ENCODE measurements around the gene OR1F1.
"Not testable (repeated sequence)": the region's sequence is repeated elsewhere in the genome, so short reads cannot be mapped to it uniquely, and the experiment has no call there.

OR1F1 gene

DNA sequence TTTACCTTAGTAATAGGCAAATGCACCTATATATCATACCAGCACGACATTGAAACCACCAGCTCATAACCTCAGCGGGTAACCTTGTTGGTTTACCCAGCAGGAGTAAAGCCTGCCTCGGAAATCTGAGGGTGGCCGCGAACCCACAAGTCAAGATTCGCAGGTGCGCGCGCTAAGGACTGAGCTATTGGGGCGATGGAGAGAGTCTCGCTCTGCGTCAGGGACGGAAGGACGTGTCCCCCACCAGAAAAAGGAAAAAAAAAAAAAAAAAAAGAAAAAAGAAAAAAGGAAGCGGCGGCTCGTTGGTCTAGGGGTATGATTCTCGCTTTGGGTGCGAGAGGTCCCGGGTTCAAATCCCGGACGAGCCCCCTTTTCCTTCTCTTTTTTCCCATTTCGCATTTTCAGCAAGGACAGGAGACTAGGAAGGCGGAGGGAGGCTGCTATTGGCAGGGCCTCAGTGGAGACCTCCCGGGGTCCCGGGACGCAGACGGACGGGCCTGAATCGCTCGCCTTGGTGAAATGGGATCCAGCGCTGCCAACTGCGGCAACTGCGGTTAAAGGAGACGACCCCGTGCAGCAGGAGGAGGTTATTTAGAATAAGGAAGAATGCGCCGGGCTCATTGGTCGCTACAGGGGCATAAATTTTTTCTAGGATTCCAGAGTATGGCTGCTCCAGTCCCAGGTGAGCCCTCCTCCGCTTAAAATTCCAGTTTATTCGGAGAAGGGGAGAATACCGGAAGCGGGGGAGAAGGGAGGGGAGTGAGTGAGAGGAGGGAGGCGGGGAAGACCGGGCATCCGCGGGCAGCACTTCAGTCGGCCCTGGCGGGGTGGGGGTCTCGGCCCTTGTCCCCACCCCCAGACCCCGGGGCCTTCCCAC is at the start of gene OR1F1:
TSS of gene OR1F1 (plus strand) at position 407 of the 877 bp plus-strand sequence.
- no peak for DNase-seq (ENCODE audit: low read depth)

DNA sequence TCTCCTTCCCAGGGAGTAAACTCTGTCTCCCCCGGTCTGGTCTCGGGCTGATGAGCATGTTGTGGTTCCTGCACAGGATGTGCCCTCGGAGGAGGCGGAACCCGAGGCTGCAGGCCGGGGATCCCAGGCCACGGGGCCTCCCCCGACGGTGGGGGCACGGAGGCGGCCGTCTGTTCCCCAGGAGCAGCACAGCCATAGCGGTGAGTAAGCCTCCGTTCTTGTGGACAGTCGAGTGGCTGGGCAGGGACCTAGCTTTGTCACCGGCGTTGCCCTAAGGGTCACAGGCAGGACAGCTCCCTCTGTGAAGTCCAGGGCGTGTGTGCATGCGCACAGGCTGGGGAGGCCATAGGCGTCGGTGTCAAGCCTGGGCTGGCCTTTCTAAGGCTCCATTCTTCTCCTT is 49.7 kb upstream of the OR1F1 start:
- DNase-seq (ENCODE audit: low read depth): no peak

DNA sequence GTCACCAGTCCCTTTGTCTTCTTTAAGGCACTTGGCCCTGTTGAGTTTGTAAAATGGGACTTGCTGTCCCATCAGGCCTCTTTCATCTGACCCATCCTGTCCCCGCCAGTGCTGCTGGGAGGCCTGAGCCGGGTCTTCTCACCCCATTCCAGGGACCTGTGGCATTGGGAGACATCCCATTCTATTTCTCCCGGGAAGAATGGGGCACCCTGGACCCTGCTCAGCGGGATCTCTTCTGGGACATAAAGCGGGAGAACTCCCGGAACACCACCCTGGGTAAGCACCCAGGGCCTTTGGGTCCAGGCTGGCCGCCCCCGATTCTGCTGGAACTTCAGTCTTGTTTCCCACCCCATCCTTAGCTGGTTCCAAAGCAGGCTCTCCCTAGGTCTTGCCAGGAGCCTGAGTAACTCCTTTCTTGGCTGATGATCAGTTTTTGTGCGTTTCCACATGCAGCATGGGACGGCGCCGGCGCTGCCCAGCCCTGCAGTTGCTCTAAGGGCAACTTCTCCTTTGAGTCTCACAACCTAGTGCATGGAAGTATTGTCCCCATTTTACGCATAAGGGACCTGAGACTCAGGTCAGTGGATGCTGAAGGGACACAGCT is 49.1 kb upstream of the OR1F1 start:
- DNase-seq (ENCODE audit: low read depth): no peak

DNA sequence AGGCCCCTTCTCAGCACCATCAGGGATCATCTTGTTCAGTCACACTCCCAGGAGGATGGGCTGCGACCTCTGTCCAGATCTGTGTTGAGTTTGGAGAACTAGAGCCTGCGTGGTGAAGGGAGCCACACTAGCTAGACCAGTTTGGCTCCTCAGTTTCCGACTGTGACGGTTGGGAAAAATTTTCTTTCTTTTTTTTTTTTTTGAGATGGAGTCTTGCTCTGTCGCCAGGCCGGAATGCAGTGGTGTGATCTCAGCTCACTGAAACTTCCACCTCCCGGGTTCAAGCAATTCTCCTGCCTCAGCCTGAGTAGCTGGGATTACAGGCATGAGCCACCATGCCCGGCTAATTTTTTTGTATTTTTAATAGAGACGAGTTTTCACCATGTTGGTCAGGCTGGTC is 48.4 kb upstream of the OR1F1 start:
- not testable (repeated sequence) for DNase-seq (ENCODE audit: low read depth)

DNA sequence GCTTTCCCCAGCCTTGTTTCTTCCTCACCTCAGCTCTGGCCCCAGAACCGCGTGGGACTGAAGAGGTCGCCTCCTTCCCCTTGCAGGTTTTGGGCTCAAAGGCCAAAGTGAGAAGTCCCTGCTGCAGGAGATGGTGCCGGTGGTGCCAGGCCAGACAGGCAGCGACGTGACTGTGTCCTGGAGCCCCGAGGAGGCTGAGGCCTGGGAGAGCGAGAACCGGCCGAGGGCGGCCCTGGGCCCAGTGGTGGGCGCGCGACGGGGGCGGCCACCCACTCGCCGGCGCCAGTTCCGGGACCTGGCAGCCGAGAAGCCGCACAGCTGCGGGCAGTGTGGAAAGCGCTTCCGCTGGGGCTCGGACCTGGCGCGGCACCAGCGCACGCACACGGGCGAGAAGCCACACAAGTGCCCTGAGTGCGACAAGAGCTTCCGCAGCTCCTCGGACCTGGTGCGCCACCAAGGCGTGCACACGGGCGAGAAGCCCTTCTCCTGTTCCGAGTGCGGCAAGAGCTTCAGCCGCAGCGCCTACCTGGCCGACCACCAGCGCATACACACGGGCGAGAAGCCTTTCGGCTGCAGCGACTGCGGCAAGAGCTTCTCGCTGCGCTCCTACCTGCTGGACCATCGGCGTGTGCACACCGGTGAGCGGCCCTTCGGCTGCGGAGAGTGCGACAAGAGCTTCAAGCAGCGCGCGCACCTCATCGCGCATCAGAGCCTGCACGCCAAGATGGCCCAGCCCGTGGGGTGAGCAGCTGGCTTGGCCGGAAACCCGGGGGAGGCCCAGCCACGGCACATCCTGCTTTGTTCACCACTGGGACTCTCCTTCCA is 47.2 kb upstream of the OR1F1 start:
- DNase-seq (ENCODE audit: low read depth): no peak

DNA sequence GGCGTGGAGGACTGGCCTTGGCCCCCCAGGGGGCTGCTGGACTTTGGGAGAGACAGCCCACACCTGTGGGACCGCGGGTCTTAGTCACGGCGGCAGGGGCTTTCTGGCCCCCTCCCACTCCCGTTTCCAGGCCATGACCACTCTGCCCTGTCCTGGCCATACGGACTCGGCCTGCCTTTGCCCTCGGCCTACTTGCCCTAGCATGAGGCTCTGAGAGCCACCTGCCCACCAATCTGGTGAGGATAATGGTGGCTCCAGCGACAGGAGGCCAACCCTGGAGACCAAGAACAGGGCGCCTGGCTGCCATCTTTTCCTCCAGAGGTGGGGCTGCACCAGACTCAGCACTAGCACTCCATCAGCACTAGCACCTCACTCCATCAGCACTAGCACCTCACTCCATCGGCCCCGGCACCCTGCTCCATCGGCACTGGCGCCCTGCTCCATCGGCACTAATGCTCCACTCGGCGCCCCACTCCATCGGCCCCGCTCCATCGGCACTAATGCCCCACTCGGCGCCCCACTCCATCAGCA is 46.2 kb upstream of the OR1F1 start:
- DNase-seq (ENCODE audit: low read depth): no peak

DNA sequence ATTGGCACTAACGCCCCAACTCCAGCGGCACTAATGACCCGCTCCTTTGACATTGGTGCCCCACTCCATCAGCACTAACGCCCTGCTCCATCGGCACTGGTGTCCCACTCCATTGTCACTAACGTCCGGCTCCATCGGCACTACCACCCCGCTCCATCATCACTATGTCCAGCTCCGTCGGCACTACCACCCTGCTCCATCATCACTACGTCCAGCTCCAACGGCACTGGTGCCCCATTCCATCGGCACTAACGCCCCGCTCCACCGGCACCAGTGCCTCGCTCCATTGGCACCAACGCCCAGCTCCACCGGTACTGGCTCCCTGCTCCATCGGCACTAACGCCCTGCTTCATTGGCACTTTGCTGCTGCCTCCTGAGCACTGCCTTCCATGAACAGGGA is 45.7 kb upstream of the OR1F1 start:
- no peak for DNase-seq (ENCODE audit: low read depth)

DNA sequence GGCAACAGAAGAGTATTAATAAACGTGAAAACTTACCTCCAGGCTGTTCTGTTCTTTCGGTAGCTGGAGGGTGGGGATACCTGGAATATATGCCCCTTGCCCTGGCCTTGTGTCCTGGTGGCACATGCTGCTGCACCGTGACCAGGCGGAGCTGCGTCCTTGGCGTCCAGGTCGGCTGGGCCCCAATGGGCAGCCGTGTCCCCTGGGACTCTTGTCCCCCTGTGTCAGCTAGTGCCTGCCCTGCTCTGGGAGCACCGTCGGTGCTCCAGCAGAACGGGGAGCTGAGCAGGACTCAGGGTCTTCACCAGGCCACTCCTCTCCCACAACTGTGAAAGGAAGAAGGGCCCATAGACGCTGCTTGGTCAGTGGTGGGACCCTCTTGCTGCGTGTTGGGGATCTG is 45.2 kb upstream of the OR1F1 start:
- DNase-seq (ENCODE audit: low read depth): no peak

DNA sequence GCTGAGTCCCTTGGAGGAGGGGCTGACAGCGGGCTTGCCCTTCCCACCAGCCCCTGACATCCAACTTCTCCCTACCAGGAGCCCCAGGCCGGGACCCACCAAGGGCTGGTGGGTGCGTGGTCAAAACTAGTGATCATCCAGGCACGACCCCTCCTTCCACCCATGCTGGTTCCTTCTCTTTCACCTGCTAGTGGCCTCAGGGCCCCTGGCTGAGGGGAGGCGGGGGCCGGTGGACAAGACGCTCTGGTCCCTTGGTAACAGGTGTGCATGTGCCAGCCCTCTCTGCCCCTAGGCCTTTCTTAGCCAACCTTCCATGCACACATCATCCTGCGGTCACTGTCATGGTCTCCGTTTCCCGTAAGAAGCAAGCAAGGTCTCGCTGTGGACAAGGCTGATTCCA is 44.8 kb upstream of the OR1F1 start:
- no peak for DNase-seq (ENCODE audit: low read depth)

DNA sequence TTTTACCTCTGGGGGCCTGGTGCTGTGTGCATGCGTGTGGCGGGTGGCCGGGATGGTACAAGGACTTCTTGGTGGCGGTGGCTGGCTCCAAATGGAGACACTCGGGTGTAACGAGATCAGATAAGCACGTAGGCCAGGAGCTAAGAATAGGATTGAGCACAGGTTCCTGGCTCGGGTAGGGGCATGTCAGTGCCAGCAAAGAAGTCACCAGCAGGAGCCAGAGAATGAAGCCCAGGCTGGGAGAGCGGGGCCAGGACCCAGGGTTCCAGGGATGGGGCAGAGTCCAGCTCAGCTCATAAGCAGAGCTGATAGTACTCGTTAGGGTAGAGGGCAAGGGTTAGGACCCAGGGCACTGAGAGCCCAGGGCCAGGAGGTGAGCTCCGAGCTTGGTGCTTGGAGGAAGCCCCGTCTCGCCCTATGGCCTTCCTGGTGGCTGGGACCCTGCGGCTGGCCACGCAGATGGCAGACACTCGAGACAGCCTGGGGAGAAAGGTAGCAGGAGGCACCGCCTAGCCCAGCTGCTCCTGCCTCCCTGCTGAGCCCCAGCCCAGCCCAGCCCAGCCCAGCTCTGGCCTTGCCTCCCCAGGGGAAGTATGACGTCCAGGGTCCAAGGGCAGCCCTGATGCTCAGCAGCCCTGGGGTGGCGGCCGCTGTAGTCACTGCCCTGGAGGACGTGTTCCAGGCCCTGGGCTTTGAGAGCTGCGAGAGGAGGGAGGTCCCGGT is 44.2 kb upstream of the OR1F1 start:
- DNase-seq (ENCODE audit: low read depth): no peak

DNA sequence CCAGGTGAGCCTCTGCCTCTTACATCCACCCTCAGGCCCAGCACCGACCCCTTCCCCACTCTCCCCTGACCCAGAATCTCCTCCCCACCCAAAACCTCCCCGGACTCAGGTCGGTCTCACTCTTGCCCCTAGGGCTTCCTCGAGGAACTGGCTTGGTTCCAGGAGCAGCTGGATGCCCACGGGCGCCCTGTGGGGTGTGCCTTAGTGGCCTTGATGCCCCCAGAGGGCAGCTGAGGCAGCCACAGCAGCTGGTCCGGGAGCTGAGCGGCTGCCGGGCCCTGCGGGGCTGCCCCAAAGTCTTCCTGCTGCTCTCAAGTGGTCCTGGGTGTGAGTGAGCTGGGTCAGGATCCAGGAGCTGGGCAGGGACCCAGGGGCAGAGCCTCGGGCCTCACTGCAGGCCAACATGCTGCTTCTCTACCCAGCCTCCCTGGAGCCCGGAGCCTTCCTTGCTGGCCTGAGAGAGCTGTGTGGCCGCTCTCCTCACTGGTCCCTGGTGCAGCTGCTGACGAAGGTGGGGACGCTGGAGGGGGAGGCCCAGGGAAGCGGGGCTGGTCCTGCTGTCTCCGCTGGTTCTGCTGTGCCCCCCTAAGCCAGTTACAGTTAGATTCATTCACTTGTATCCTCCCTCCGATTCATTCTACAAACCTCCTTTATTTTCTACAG is 43.6 kb upstream of the OR1F1 start:
- DNase-seq (ENCODE audit: low read depth): no peak

DNA sequence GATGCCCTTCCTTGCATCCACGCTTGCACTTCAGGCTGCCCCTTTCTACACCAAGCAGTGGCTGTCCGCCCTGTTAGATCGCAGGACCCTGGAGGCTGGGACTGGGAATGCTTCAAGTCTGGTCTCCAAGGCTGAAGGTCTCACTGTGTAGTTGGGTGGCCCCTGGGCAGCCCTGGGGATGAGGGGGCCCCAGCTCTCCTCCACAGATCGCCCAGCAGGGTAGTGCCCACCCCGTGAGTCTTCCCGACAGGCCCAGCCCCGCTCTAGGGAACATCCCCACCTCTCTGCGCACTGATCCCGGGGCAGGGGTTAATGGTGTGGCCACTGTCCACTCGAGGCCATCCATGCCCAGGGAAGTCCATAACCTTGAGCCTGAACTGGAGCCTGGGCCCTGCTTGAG is 42.9 kb upstream of the OR1F1 start:
- no peak for DNase-seq (ENCODE audit: low read depth)

DNA sequence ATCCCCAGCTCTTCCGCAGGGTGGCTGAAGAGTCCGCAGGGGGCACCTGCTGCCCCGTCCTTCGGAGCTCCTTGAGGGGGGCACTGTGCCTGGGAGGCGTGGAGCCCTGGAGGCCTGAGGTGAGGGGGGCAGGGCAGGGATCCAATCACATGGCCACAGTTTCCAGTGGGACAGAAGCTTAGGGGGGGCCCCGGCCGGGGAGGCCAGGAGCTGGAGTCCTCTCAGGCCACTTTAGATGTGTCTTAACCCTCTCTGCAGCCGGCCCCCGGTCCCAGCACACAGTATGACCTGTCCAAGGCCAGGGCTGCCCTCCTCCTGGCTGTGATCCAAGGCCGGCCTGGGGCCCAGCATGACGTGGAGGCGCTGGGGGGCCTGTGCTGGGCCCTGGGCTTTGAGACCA is 42.3 kb upstream of the OR1F1 start:
- no peak for DNase-seq (ENCODE audit: low read depth)

DNA sequence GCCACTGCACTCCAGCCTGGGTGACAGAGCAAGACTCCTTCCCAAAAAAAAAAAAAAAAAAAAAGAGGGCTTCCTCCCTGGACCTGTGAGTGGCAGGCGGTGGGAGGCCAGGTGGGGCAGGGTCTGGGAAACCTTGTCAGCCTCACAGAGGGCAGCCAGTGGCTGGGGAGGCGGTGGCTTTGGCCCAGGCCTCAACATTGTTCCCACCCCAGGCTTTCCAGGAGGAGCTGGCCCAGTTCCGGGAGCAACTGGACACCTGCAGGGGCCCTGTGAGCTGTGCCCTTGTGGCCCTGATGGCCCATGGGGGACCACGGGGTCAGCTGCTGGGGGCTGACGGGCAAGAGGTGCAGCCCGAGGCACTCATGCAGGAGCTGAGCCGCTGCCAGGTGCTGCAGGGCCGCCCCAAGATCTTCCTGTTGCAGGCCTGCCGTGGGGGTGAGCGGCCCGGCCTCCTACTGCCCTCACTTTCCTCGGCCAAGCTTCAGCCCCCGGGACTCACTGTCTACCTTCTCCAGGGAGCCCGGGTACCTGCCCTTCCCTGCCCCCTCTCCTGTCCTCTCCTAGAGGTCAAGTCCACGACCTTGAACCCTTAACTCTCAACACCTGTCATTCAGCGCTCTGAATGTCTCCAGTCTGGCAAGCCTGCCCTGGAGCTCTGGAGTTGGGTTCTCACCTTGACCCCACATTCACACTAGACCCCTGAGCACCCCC is 40.8 kb upstream of the OR1F1 start:
- DNase-seq (ENCODE audit: low read depth): no peak

DNA sequence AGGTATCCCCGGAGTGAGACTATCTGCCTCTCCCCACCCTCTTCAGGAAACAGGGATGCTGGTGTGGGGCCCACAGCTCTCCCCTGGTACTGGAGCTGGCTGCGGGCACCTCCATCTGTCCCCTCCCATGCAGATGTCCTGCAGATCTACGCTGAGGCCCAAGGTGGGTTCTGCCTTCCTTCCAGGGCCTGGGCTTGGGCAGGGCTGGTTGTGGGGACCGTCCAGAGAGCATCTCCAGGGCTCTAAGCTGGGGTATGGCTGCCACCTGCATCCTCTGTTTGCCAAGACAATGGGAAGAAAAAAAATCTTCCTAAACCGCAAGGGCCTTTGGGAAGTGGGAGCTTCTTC is 40.3 kb upstream of the OR1F1 start:
- no peak for DNase-seq (ENCODE audit: low read depth)

DNA sequence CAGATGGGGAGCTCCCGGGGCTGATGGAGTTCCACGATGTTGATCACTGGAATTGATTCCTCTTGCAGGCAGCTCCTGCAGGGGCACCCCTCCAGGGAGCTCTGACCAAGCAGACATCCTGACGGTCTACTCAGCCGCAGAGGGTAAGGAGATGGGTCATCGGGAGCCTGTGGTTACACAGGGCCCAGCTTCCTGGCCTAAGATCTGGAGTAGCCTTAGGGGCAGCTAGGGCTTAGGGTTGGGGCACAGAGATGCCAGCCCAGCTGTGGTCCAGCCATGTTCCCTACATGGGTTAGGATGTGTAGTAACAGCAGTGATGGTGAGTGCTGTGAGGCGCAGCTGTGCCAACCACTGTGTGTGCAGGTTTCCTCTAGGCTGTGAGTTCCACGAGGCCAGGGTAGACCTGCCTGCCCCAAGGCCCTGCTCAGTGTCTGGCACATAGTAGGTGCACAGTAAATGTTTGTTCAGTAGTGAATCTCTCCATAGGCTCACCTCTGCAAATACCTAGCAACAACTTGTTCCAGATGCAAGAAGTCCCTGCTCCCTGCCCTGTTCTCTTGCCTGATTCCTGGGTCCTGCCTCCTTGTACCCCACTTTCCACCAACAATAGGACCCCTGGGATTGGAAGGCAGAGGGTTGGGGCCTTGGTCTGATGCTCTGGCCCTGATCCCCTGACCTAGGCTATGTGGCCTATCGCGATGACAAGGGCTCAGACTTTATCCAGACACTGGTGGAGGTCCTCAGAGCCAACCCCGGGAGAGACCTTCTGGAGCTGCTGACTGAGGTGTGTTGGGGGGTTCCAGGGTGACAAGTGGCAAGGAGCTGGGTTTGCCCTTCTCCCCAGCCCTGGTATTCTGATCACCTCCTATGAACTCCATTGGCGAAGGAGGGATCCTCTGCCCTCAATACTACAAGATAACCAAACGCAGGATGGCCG is 39.5 kb upstream of the OR1F1 start:
- DNase-seq (ENCODE audit: low read depth): no peak

DNA sequence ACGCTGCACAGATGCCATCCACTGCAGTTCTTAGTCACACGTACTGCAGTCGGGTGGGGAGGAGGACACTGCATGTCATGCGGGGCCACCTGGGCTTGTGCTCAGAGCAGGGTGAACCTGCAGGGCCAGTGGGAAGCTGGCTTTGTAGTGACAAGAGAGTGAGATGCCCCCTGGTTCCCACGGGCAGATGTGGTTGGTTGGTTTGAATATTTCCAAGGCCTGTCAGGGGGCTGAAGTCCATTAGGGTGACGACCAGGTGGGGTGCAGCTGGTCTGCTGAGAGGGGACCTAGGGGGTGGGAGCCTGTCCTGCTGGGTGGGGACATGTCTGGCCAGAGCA is 38.8 kb upstream of the OR1F1 start:
- no peak for DNase-seq (ENCODE audit: low read depth)

DNA sequence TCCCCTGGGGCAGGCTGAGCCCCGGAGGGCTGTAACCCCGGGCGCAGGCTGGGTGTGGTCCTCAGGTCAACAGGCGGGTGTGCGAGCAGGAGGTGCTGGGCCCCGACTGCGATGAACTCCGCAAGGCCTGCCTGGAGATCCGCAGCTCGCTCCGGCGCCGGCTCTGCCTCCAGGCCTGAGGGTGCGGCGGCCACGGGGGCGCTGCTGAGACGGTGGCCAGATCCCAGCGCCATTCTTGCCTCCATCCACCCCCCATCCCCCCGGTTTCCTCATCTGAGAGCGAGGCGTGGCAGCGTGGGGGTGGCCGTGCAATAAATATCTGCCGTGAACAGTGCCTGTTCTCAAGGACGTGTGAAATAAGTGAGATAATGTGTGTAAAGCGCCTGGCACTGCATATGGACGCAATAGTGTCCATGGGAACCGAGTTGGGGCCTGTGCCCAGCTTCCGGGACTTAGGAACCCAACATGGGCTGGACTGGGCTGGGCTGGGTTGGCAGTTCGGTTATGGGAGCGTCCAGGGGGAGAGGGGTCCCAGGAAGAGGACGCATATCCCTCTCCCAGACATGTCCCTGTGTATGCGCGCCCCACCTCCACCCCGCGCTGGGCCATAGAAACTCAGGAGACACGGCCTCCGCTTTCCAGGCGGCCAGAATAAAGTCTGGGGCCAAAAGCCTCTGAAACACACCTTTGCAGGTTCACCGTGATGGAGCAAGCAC is 38.2 kb upstream of the OR1F1 start:
- no peak for DNase-seq (ENCODE audit: low read depth)

Measured in GM04503 (cell line).